Anterior cingulate cortex (tissue), 58 donors: ENCODE results near the gene MYL11.

Experiments
- DNase-seq, 58 donors: peaks; one replicate each; lab custom pipeline; 2025; lab: John Stamatoyannopoulos, UW

MYL11 gene

DNA sequence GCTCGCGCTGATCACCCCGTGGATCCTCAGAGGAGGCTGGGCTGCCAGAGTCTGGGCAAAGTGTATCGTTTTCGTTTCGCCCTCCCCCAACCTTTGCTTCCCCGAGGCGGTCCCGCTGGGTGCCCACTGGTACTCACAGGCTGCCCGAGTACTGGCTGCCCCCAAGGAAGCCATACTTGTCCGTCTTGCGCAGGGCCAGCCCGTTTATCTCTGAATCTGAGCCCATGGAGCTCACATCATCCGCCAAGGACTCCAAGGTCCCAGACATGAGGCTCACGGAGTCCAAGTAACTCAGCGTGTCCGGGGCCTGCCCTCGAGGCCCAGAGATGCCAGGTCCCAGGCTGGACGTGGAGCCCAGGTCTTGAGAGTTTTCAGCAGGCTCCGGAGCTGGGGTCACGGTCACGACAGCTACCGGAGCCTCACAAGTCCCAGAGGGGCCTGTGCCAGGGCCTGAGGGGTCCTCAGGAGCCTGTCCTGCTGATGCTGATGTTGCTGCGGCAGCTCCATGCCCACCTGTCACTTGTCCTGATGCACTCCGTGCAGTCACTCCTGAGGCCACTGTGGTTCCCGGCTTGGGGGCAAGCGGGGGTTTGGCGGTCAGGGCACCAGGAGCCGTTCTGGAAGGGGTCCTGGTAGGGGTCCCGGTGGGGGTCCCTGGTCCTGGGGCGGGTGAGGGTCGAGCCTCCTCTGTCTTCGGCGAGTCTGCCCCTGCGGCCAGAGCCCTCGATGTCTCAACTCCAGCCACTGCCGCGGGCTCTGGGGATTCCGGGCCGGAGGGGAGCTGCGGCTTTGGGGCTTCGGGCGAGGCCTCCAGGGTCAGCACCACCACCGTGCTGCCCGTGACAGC, 5.3 kb upstream of the MYL11 start:
- peak in 3 of 58 donors; percentile 29 to 51 (median 35) for DNase-seq

DNA sequence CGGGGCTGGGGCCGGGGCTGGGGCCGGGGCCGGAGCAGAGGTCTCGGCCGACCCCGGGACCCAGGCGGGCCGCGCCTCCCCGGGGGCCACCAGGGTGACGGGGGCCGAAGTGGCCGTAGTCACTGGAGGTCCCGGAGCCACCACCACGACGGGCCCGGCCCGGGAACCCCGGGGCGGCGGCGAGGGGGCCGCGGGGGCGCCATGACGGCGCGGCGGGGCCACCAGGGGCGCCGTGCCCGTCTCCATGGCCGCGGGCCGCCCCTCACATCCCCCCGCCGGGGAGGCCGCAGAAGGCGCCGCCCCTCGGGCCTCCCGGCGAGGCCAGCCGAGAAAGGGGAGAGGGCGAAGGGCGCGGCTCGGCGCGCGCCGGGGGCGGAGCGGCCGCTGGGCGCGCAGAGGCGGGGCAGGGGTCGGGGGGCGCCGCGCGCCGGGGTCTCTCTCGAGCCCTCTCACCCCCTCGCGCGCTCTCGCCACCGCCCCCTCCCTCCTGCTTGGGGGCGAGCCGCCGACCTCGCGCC, 4.6 kb upstream of the MYL11 start:
- DNase-seq: peak in 1 of 58 donors; percentile 52

DNA sequence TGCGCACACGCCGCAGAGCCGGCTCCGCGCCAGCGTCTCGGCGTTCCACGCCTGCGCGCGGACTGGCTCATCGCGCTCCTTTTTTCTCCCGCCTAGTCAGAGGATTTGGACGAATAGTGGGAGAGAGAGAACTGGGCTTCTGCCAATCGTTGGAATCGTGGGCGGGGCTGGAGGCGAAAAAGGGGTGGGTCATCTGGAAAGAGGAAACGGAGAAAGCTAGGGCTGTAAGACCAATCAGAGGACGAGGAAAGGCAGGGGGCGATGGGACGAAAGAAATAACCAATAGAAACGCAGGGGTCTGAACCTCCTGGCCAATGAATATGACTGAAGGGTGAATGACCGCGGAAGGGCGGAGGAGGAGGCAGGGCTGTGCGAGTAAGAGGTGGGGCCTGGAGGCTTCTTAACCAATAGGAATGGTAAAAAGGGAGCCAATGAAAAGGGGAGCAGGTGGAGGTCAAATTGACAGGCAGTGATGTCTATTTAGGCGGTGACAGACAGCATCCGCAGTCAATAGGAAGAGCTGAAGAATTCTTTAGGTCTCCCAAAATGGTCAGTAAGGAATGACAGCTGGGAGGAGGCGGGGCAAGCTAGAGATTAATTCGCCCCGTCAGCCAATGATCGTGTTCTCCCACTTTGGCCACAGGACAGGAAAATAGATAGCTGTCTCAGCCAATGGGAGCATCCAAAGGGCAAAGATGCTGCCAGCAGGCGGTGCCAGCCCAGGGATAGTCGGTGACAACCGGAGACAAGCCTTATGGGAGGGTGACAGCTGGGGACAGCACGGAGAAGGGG, 4.0 kb upstream of the MYL11 start, which contains the start of gene TBC1D10B:
TSS of gene TBC1D10B (minus strand) at position 39 of the 792 bp plus-strand sequence. CDS start 311 bp downstream, outside the sequence.
- peak; percentile 90 to 100 (median 100) for DNase-seq

DNA sequence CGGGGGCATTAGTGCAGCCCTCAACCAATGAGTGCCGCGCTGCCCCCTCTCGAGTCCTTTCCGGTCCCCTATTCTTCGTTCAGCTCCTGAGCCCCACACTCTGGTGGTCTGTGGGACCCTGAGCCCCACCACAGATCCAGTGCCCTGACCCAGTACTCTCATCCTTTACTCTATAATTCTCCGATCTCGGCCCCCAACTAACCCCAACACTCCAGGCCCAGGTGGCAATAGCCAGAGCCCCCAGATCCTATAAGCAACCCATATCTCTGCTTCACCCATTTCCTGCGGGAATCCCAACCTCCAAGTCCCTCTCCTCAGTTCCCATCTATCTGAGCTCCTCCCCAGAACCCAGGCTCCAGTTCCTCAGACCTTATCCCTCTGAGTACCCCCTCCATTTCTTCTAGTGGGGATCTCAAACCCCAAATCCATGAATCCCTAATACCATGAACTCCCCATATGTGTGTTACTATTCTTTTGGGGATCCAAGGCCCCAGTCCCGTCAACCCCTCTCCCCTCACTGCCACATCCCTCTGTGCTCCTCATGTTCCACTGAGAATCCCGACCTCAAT, 3.3 kb upstream of the MYL11 start:
- DNase-seq: no peak

DNA sequence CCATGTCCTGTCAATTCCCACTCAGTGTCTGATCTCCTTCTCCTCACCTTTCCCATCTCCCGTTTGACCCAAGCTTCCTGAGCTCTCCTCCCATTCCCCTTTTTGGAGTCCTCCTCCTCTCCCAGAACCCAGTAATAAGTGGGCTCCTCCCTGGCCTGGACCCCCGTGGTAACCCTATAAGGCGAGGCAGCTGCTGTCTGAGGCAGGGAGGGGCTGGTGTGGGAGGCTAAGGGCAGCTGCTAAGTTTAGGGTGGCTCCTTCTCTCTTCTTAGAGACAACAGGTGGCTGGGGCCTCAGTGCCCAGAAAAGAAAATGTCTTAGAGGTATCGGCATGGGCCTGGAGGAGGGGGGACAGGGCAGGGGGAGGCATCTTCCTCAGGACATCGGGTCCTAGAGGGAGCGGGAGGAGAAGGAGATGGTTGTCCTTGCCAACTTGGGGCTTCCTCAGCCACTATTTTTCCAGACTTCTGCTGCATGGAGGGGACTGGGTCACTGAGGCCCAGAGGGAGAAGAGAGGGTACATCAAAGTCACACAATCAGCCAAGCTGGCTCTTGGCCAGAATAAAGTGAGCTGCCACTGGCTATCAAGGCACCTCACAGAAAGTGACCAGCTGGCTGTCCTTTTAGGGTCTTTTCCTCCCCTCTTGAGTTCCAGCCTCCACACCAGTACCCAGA, 2.4 kb upstream of the MYL11 start:
- DNase-seq: peak in 1 of 58 donors; percentile 22

DNA sequence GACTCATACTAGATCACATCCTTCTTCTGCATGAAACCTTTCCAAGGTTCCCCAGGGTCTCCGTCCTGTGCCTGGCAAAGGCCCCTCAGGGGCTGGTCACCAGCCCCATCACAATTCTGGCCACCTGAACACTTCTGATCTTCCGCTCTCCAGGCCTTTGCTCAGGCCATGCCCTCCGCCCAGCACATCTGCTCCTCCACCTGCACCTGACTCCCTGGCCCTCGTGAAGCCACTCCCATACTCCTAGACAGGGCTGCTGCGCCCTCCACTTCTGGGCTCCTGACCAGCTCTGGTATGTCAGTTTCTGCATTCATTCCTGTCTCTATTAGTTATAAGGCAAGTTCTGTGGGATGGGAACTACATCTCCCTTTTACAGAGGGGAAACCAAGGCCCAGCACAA, 1.9 kb upstream of the MYL11 start:
- no peak for DNase-seq

GRCh38 chr16:30375864-30376263, 1.3 kb downstream of the MYL11 start:
- DNase-seq: no peak

- no peak for DNase-seq
These were observed 1.9 kb downstream of the MYL11 start for GRCh38 chr16:30376461-30376902.

DNA sequence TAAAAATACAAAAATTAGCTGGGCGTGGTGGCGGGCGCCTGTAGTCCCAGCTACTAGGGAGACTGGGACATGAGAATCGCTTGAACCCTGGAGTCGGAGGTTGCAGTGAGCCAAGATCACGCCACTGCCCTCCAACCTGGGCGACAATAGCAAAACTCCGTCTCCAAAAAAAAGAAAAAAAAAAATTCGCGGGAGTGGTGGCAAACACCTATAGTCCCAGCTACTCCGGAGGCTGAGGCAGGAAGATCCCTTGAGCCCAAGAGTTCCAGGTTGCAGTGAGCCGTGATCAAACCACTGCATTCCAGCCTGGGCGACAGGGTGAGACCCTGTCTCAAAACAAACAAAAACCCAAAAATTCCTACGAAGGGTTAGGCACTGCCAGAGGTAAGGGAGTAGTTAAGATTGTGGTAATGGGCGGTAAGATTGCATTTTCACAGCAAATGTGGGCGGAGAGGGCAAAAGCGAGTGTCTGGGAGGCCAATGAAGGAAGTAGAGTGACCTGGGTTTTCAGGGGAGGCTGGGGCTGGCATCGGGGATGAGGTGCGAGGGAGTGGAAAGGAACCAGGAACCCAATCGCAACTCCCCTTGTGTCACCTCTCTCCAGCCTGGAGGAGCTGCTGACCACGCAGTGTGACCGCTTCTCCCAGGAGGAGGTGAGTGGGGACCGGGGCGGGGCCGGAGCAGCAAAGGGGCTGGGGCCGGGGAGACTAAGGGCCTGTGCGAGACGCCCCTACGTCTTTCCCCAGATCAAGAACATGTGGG, 2.6 kb downstream of the MYL11 start:
- DNase-seq: peak in 3 of 58 donors; percentile 68 to 86 (median 85)

DNA sequence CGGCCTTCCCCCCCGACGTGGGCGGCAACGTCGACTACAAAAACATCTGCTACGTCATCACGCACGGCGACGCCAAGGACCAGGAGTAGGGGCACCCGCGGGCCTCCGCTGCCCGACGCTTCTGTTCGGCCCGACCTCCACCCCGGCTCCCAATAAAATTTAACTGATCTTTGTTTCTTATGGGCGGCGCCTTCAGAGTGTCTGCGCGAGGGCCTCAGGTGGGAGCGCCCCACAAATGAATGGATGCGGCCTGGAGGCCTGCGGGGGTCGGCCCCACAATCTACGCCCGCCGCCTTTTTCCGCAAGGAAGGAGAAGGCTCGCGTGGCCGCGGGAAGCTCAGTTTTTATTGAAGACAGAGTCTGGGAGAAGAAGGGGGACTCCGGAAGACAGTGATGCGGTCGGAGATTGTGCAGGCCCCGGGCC, 3.2 kb downstream of the MYL11 start:
- DNase-seq: peak in 53 of 58 donors; percentile 54 to 95 (median 86)

GRCh38 chr16:30378236-30379157, 3.9 kb downstream of the MYL11 start:
- DNase-seq: peak in 57 of 58 donors; percentile 84 to 100 (median 99)

DNA sequence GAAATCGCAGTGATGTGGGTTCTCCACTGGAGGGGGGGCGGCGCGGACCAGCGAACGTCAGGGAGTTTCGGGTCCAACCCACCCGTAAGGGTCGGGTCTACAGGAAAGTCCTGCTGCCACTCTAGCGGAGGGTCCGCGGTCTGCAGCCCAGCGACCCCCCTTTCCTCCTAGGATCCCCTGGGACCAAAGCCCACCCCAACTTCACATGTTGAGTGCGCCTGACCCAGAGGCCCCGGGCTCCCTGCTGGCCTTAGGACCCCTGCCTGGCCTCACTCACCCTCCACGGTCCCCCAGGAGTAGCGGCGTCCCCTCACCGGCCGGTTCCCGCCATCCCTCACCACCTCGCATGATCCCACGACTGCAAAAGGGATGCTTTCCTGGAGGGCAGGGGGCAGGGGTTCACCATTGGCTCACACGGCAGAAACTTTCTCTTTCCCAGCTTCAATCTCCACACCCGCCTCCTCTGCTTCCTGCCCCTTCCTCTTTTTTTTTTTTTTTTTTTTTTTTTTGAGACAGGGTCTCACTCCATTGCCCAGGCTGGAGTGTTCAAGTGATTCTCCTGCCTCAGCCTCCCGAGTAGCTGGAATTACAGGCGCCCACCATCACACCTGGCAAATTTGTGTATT, 4.7 kb downstream of the MYL11 start:
- no peak for DNase-seq

DNA sequence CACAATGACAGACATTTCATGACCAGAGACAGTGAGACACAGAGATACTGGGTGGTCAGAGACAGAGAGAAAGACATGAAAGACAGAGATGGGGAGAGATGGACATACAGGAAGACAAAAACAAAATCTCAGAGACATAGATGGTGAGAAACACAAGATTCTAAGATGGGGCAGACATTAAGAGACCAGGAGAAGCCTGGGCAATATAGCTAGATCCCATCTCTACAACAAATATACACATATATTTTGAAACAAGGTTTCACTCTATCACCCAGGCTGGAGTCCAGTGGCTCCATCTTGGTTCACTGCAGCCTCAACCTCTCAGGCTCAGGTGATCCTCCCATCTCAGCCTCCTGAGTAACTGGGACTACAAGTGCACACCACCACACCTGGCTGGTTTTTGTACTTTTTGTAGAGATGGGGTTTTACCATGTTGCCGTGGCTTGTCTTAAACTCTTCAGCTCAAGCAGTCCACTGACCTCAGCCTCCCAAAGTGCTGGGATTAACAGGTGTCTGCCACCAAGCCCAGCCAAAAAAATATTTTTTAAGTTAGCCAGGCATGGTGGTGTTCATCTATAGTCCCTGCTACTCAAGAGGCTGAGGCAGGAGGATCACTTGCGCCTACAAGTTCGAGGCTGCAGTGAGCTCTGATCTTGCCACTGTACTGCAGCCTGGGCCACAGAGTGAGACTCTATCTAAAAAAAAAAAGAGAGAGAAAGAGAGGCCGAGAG, 5.6 kb downstream of the MYL11 start:
- no peak for DNase-seq

GRCh38 chr16:30380803-30381208, 6.2 kb downstream of the MYL11 start:
- no peak for DNase-seq

DNA sequence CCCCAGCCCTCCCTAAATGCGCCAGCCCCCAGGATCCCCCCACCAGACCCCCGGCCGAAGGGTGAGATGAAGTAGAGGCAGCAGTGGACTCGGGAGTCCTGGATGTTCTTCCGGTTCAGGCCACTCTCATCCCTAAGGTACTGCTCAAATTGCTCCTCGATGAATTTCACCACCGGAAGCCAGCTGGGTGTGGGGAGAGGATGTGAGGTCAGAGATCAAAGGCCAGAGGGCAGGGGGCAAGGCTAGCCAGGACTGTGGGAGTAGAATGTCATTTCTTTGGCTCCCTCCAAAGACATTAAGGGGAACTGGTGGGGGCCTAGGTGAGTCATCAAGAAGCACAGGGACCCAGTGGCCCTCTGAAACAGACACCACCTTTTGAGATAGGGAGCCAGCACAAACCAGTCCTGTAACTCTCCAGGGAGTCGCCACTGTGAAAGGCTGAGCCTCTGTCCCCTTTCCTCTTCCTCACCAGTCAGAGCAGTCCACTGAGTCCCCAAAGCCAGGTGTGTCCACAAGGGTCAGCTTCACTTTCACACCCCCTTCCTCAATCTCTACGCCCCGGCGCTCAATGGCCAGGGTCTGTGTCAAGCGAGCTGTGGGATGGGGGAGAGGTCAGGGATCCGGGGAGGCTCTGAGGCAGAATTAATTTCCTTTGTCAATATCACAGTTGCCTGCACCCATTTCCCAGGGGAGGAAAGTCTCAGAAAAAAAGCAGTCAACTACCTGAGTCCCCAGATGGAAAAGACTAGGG, 6.9 kb downstream of the MYL11 start:
- no peak for DNase-seq
